Nephron (organoid): ENCODE results near the gene LRRC34.

Source experiments
- H3K27ac Mint-ChIP-seq, 3 experiments: 2 replicates each; pipeline ENCODE4 v1.8.0; 2020; ENCODE audit warnings: mixed read lengths in 3 of 3, mild to moderate bottlenecking in 2 of 3, moderate library complexity in 1 of 3
- H3K27me3 Mint-ChIP-seq: 2 replicates; pipeline ENCODE4 v1.8.0; 2021; ENCODE audit warnings: low read depth, mild to moderate bottlenecking, moderate library complexity, mixed read lengths
- H3K36me3 Mint-ChIP-seq: 2 replicates; pipeline ENCODE4 v1.8.0; 2020; ENCODE audit warnings: low read depth, mixed read lengths
- H3K4me1 Mint-ChIP-seq: 2 replicates; pipeline ENCODE4 v1.8.0; 2020; ENCODE audit warnings: mixed read lengths
- H3K4me3 Mint-ChIP-seq, 3 experiments: 2 replicates each; pipeline ENCODE4 v1.8.0; 2020; ENCODE audit warnings: mild to moderate bottlenecking in 3 of 3, mixed read lengths in 3 of 3, moderate library complexity in 2 of 3
- H3K9me3 Mint-ChIP-seq: 2 replicates; pipeline ENCODE4 v1.8.0; 2020; ENCODE audit warnings: mixed read lengths
- CTCF ChIP-seq, 3 experiments: fragments of 200-600 bp; sonication (generic); IDR thresholded peaks; one replicate each; pipeline ENCODE4 v1.5.0; 2021; ENCODE audit warnings: antibody characterized with exemption in 3 of 3; ENCODE audit not compliant: unreplicated experiment in 3 of 3

The LRRC34 gene

DNA sequence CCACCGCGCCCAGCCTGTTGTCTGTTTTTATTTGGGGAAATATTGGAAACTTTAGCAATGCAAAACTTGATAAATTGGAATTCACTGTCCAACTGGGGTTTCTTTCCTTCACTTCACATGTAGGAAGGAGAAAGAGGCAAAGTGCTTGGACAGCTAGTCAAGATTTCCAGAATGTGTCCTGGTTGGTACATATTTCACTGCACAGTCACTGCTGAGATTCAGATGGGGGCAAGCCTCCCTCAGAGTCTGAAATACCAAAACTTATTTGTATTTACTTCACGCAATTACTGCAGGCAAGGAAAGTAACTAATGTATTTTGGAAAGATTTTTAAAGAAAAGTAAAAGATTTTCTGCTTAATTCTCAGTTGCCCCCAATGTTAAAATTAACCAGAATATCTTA is 36.0 kb upstream of the LRRC34 start:
- Mint-ChIP-seq H3K27ac (no peak overlapping the region), H3K4me3 (no peak overlapping the region), H3K36me3 (no peaks in the 10 kb centered on the region), H3K27me3 (no peaks in the 10 kb centered on the region), H3K9me3 (no peaks in the 10 kb centered on the region), H3K4me1 (no peaks in the 10 kb centered on the region)
- no peak for TF ChIP-seq CTCF (IDR thresholded peaks at IDR 0.05; ENCODE audit: unreplicated experiment in 3 of 3)

- H3K9me3 Mint-ChIP-seq = no peaks in the 10 kb centered on the region
- TF ChIP-seq CTCF (IDR thresholded peaks at IDR 0.05; ENCODE audit: unreplicated experiment in 3 of 3) = no peak
- no peak overlapping the region for H3K4me3 Mint-ChIP-seq
- H3K27ac Mint-ChIP-seq = no peak overlapping the region
- H3K36me3 Mint-ChIP-seq = no peaks in the 10 kb centered on the region
- no peaks in the 10 kb centered on the region for H3K4me1 Mint-ChIP-seq
- no peaks in the 10 kb centered on the region for H3K27me3 Mint-ChIP-seq
These were observed 35.2 kb upstream of the LRRC34 start for GRCh38 chr3:169847896-169848295.

DNA sequence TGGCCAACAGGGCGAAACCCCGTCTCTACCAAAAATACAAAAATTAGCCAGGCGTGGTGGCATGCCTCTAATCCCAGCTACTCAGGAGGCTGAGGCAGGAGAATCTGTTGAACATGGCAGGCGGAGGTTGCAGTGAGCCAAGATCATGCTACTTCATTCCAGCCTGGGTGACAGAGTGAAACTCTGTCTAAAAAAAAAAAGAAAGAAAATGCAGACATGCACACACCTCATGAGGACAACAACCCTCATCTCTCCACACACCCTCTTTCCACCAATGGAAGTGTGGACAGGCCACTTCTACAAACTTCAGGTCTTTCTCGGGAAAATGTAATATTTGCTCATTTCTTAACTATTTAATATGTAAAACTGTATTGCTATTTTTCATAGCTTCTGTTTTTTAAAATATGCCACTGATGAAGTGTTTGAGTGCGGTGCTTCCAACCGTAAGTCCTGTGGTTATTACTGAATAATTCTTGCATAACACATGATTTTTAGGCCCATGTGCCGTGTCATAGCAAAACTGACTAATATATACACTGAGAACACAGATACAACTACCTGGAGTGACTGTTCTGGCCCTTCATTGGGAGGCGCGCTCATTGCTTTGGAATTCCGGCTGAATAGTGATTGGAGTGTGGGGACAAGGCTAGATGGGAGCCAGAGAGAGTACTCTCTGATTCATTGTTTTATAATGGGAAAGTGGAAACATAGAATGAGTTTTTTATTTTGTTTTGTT is 33.9 kb upstream of the LRRC34 start:
- Mint-ChIP-seq H3K27ac (no peak overlapping the region), H3K36me3 (no peaks in the 10 kb centered on the region), H3K4me1 (no peaks in the 10 kb centered on the region), H3K9me3 (no peaks in the 10 kb centered on the region), H3K4me3 (no peak overlapping the region), H3K27me3 (no peaks in the 10 kb centered on the region)
- TF ChIP-seq CTCF (IDR thresholded peaks at IDR 0.05; ENCODE audit: unreplicated experiment in 3 of 3) = no peak

GRCh38 chr3:169842960-169843359 is 30.3 kb upstream of the LRRC34 start:
- Mint-ChIP-seq H3K36me3 (no peaks in the 10 kb centered on the region), H3K9me3 (no peaks in the 10 kb centered on the region), H3K27me3 (no peaks in the 10 kb centered on the region), H3K4me1 (peaks cover 6% of the 10 kb centered on the region), H3K4me3 (no peak overlapping the region), H3K27ac (no peak overlapping the region)
- no peak for TF ChIP-seq CTCF (IDR thresholded peaks at IDR 0.05; ENCODE audit: unreplicated experiment in 3 of 3)

- Mint-ChIP-seq H3K4me1 (peaks cover 6% of the 10 kb centered on the region), H3K27me3 (no peaks in the 10 kb centered on the region), H3K9me3 (no peaks in the 10 kb centered on the region)
These were observed 28.5 kb upstream of the LRRC34 start for GRCh38 chr3:169841171-169841570.

More at GRCh38 chr3:169841171-169841570, 28.5 kb upstream of the LRRC34 start:
- Mint-ChIP-seq H3K36me3 (no peaks in the 10 kb centered on the region), H3K4me3 (no peak overlapping the region), H3K27ac (peak overlapping the region in 2 of 3 experiments; percentile 5 to 30)
- TF ChIP-seq CTCF (IDR thresholded peaks at IDR 0.05; ENCODE audit: unreplicated experiment in 3 of 3) = no peak
